NCI-H2029 (cell line): ENCODE results near the gene REC8.
A peak's percentile ranks its signal among the peaks of the same experiment; 100 is the strongest.

Source experiments
- DNase-seq: peaks from one replicate; lab custom pipeline; 2025; lab: John Stamatoyannopoulos, UW

The REC8 gene

DNA sequence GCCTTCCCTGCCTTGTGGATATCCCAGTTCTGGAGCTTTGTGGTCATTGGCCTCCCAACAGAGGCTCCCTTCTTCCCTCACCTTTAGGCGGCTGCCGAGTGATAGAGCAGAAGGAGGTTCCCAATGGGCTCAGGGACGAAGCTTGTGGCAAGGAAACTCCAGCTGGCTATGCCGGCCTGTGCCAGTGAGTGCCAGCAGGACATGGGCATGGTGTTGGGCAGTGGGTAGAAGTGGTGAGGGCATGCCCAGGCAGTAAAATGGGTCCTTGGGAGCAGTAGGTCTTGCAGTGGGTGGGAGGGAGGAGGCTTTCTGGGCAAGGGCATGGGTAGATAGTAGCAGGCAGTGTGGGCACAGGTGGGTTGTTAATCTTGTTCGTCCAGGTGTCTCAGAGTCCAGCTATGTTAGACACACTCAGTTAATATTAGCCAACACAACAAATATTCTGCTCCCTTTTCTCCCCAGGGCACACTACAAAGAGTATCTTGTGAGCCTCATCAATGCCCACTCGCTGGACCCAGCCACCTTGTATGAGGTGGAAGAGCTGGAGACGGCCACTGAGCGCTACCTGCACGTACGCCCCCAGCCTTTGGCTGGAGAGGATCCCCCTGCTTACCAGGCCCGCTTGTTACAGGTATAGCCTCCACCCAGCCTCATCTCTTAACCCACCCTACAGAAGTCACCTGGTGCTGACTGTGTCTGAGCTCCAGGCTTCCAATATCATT lies 11.9 kb upstream of the REC8 start:
- DNase-seq, result no peak

DNA sequence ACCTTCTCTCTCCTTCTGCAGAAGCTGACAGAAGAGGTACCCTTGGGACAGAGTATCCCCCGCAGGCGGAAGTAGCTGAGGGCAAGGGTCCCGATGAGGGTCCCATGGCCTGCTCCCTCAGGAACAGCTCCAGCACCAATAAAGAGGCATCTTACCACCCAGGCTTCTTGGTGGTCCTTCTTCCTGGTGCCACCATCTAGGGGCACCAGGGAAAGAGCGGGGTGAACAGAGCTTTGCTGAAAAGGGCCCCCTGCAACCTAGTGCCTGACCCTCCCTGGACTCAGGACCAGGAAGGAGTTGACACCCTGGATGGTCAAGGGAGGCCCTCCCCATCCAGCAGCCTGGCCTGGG lies 11.4 kb upstream of the REC8 start:
- no peak for DNase-seq

DNA sequence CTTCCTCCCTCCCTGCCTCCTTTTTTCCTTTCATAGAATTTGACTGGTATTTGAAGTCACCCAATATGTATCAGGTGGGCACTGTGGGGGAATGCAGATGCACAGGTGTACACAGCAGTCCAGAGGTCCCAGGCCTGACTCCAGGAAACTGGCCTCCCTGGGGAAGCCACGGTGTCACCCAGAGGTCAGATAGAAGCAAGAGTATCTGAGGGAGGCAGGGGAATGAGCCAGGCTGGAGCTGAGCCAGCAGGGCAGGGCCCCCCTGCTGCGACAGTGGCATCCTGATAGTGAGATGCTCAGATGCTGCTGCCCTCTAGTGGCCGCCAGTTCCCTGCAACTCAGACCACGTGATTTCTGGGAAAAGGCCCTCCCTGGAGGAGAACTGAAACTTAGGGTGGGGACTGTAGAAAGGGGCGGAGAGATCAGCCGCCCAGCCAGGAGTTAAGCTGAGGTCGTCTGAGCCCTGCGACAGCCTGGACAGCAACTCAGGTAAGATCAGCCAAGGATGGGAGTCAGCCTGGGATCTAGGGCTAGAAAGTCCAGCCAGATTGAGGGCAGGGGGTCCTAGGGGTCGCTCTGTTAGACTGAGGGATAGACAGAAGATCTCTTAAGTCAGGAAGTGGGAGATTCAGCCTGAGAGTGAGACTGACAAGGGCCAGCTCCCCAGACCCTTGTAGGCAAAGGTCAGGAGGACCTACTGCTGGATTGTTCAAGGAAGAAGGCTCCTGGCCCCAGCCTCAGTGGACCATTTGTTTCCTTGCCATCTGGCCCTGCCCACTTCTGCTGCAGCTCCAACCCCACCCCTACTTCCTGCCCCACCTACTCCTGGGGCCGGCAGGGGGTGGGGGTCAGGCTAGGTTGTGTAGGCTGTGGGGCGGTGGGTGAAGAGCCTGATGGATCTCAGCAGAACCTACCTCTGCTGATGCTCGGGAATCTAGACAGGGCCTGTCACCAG lies 10.8 kb upstream of the REC8 start, which contains the start of gene IRF9:
IRF9 (plus strand) TSS at position 416 of the 955 bp plus-strand sequence. CDS start 880 bp downstream, outside the sequence.
- DNase-seq, result peak; percentile 95

DNA sequence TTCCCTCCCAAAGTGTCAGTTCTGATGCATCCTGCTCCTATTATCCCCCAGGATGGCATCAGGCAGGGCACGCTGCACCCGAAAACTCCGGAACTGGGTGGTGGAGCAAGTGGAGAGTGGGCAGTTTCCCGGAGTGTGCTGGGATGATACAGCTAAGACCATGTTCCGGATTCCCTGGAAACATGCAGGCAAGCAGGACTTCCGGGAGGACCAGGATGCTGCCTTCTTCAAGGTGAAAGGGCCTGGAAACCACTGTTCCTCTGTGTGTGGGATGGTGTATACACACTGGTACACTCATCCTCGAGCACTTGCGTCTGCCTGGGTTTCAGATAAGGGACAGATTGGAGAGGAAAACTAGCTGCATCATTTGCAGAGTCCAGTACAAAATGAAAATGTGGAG lies 9.8 kb upstream of the REC8 start:
- no peak for DNase-seq

DNA sequence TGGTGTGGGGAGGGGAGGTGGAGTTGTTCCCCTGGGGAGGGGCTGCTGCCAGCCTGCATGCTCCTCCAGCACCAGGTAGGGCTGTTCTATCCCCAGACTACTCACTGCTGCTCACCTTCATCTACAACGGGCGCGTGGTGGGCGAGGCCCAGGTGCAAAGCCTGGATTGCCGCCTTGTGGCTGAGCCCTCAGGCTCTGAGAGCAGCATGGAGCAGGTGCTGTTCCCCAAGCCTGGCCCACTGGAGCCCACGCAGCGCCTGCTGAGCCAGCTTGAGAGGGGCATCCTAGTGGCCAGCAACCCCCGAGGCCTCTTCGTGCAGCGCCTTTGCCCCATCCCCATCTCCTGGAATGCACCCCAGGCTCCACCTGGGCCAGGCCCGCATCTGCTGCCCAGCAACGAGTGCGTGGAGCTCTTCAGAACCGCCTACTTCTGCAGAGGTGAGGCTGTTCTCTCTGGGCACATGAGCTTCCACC lies 7.3 kb upstream of the REC8 start:
- DNase-seq, result no peak

DNA sequence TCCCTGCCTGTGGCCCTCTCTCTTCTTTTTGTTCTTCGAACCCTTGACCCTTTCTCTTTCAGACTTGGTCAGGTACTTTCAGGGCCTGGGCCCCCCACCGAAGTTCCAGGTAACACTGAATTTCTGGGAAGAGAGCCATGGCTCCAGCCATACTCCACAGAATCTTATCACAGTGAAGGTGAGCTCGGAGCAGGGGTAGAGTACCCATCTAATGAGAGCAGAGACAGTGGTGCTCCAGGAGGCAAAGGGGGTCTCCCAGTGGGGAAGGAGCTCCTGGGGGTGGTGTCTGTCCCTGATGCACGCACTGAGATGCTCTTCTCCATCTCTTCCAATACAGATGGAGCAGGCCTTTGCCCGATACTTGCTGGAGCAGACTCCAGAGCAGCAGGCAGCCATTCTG lies 6.1 kb upstream of the REC8 start:
- DNase-seq, result no peak

DNA sequence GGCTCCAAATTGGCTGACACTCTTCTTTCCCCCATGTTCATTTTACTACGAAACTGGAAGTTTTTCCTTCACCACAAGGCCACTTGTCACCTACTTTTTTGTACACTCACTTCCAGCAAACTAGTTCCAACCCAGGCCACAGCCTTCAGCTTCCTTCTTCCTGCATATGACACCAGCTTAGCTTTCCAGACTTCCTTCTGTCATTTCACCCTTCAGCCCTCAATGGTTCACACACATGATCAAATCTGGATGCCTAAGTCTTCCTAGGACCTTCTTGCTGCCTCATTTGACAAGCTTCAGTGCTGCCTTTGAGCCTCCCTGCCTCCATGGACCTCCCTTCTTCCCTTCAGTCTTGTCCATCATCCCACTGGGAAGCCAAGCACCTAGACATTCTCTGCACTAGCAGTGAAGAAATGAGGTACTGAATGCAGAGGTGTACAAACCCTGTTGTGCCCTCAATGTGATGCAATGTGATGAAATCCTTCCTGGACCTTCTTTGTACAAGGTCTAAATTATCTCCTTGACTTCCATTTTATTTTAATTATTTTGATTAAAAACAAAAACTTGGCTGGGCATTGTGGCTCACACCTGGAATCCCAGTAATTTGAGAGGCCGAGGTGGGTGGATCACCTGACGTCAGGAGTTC lies 4.3 kb upstream of the REC8 start:
- DNase-seq, result no peak

DNA sequence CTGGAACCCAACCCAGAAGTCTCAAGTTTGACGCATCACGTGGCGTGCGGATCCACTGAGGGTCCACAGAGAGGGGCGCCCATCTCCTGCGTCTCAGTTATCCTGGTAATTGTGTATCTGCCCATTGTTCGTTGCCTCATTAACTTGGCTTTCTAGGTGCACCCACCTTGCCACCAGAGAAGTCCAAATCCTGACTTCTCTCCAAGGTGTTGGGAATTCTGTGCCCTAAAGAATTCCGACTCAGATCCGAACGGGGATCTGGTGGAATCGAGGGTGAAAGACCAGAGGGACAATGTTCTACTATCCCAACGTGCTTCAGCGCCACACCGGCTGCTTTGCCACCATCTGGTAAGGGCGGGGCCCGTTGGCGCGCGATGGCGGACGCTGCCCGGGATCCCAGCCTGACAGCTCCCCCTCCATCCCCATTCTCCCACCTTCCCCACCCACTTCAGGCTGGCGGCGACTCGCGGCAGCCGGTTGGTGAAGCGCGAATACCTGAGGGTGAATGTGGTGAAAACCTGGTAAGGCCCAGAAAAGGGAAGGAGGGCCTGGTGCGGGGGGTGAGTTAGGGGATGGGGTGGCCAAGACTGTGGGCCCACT lies 481 bp downstream of the REC8 start:
- DNase-seq, result no peak

DNA sequence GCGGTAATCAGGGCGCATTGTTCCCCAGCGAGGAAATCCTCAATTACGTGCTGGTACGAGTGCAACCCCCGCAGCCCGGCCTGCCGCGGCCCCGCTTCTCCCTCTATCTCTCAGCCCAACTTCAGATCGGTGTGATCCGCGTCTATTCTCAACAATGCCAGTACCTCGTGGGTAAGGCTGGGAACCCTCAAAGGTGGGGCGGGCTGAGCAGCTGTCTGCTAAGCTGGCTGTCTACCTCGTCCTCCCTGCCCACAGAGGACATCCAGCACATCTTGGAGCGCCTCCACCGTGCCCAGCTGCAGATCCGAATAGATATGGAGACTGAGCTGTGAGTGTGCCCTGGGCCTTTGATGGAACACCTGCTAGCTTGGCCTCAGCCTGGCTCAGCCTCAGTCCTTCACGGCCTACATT lies 996 bp downstream of the REC8 start:
- DNase-seq, result no peak

DNA sequence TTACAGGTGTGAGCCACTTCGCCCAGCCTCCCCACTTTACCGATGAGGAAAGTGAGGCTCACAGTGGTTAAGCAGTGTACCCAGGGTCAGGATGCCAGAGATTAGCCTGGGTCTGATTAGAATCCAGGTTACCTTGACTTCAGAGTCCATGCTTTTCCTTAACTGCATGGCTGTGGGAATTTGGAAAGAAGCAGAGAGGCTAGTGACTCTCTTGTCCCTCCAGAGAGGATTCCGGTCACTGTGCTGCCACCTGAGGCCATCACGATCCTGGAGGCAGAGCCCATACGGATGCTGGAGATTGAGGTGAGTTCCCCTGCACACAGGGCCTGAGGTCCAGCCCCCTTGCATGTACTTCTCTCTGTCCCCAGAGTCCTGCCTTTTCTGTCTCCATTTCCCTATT lies 4.7 kb downstream of the REC8 start:
- no peak for DNase-seq

DNA sequence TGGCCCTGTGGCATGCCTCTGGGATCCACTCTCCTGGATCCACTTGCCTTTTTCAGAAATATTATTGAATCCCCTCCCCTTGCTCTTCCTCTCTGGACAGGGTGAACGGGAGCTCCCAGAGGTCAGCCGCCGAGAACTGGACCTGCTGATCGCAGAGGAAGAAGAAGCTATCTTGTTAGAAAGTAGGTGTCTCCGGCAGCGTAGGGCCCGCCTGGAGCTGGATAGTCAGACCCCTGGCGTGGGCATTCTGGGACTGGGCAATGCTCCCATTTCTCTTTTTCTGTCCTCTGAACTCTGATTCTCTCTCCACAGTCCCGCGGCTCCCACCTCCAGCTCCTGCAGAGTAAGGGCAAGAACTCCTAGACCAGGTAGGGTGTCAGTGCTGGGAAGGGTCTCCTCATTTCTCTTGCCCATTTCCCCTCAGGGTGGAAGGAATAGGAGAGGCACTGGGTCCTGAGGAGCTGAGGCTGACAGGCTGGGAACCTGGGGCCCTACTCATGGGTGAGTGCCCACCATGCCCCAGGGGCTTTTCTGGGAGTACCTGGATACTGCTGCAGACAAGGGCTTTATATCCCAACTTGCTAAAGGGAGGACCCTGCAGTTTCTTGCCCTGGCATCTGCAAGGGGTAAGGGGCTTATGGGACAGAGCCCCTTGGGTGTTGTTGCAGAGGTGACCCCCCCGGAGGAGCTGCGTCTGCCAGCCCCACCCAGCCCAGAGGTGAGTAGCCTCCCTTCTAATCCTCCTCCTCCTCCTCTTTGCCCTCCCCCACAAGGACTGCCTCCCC lies 5.4 kb downstream of the REC8 start:
- no peak for DNase-seq

DNA sequence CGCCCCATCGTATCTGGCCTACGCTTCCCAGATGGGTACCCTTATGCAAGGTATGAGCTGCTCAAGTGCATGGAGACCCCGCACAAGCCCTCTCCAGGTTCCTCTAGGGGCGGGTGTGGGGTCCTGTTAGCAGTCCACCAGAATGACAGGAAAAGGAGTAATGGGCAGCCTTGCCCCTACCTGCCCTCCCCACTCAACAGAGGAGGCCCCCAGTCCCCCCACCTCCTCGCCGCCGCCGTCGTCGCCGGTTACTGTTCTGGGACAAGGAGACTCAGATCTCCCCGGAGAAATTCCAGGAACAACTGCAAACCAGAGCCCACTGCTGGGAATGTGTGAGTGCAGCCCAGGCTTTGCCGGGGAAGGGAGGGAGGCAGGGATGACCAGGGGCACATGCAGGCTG lies 6.0 kb downstream of the REC8 start:
- no peak for DNase-seq

DNA sequence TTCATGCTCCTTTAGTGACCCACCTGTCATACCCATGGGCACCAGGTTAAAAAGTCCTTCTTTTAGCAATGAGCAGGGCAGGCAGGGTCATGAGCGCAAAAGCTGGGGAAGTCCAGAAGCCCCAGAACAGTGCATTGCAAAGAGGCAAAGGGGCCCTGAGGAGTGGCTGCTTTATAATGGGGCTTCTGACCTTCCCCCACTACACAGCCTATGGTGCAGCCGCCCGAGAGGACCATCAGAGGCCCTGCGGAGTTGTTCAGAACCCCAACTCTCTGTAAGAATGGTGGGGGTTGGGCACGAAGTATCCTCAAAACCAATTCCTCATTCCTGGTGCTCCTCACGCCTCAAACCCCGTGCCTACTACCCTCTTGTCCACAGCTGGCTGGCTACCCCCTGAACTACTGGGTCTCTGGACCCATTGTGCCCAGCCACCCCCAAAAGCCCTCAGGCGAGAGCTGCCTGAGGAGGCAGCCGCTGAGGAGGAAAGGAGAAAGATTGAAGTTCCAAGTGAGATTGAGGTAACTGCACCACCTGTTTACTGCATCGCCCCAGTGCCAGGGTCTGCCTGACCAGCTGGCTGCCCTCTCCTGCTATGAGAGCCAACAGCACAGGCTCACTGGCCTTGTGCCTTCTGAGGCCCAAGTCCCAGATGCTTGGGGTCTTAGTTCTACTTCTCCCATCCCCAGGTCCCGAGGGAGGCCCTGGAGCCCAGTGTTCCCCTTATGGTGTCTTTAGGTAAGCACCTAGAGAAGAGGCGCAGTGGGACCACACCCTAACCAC lies 6.7 kb downstream of the REC8 start:
- no peak for DNase-seq

DNA sequence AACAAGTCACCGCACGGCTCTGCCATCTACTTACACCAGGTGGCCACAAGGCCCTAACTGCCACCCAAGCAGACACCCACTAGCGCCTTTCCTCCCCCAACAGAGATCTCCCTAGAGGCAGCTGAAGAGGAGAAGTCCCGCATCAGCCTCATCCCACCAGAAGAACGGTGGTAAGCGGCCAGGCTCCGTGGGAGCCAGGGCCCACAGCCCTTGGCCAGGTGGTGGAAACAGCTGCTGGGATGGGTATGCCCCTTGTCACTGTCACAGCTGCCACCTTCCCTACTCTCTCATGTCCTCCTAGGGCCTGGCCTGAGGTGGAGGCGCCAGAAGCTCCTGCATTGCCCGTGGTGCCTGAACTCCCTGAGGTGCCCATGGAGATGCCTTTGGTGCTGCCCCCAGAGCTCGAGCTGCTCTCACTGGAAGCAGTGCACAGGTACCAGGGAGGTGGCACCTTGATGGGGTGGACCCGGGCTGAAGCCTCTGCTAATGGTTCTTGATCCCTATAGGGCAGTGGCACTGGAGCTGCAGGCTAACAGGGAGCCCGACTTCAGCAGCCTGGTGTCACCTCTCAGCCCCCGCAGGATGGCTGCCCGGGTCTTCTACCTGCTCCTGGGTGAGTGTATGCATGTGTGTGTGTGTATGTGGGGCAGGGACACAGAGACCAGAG lies 7.5 kb downstream of the REC8 start:
- no peak for DNase-seq

DNA sequence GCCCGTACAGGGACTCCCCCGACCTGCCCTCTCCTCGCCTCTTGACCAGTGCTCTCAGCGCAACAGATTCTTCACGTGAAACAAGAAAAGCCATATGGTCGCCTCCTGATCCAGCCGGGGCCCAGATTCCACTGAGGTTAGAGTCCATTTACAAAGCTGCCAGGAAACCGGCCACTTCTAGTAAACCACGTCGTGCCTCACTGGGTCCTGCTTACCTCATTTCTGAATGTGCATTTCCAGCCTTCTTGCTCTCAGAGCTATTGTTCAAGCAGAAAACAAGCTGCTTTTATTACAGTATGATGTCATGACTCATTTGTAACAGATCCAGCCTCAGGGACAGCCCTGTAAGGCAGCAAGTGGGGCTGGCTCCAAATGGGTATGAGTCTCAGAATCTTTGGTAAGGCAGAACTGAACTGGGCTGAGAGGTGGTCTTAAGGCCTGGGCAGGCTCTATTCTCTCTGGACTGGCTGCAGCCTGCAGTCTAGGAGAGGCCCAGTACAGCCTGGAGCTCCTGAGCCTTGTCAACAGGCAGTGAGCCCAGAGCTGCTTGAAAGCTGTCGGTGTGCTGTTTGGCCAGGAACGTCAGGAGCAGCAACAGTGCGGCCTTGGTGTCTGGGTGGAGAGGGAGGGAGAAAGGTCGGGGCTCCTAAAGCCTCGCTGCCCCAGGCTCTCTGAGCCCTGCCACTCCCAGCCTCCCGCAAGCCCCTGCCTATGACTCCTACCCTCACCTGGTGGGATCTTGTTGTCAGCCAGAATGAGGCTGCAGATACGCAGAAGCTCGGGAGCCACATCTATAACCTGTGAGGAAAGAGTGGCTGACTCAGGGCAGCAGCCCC lies 8.3 kb downstream of the REC8 start:
- peak; percentile 89 for DNase-seq

DNA sequence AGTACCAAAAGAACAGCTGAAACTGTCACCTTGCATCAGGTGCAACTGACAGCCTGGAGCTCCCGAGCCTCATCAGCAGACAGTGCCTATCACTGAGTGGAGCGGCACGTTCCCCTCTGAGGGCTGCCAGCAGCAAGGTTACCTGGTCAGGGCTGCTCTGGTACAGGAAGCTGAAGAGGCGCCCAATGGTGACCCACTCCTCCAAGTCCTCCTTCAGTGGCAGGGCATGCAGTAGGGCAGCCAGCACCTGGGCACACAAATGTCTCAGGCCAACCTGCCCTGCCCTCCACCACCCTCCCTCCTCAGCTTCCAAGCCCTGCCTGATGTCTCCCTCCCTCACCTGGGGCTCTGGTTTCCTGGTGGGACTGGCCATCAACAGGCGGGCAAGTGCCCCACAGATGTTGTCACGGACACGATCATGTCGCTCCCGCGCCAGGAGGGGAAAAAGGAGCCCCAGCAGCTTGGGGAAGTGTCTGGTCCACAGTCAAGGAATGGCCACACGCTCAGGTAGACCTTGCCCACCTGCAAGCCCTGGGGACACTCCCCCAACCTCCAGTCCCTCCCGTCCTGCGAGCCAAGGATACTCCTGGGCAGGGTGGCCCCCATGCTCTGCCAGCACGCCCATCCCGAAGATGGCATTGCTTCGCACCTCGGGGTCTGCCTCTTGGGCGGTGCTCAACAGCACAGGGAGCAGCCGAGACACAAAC lies 9.6 kb downstream of the REC8 start:
- no peak for DNase-seq

DNA sequence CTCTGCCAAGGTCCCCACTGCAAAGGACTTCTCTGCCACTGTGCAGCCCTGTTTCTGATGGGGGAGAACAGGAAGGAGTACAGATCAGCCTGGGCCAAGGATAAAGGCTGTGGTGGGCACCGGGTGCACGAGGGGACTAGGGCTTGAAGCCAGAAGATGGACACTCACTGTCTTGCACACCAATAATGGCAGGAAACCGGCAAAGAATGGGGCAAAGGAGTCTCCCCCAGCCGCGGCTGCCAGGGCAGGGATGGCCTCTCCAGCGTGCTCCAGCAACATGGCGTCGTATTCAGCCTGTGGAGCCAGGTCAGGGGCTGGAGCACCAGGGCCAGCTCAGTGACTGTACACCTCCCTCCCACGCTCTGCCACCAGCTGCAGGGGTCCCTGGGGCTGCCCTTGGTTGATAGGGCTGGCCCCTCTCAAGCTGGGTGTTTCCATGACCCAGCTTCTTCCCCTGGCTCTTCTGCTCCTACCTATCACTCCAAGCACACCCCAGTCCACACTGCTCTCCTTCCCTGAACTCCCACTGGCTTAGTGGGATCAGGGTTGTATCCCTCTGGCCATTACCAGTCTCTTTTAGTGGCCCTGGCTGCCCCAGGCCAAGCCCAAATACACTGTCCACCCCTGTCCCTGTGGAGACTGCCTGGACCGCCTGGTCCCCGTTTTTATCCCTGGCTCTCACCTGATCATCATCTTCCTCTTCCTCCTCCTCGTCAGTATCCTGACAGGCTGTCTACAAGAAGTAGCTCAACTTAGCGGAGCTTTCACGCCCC lies 10.4 kb downstream of the REC8 start:
- no peak for DNase-seq

DNA sequence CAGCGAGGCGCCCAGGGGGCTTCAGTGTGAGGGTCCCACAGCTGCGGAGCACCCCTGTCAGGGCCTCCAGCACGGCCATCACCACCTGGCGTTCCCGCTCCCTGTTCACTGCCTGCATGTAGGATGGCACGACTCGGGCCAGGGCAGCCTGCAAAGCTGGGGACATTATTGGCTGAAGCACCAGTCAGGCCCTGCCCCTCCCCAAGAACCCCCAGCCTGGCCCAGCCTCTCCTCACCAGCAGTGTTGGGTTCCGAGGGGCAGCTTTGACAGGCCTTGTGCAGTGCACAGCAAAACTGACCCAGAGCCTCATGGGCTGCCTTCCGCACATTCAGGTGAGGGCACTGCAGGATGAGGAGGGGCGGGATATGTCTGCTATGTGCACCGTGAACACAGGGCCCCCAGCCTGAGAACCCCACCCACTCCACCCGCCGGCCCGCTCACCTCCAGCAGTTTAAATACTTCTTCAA lies 11.2 kb downstream of the REC8 start:
- no peak for DNase-seq
